H1 (cell line): Measurements from ENCODE around the gene TUNAR. TPM values are rescaled to one million over a fixed set of nuclear protein-coding genes. Genes with fewer than 3 reads are reported as not detected.

Experiments
- BACH1 ChIP-seq: IDR thresholded peaks from 2 replicates; pipeline ENCODE4 v1.6.1; 2012; ENCODE audit warnings: low read length, improper control_type of control experiment
- CHD2 ChIP-seq: IDR thresholded peaks from 2 replicates; pipeline ENCODE4 v1.6.1; 2012; ENCODE audit warnings: low read length, improper control_type of control experiment
- CTBP2 ChIP-seq: IDR thresholded peaks from 2 replicates; pipeline ENCODE4 v1.7.0; 2011; ENCODE audit warnings: borderline replicate concordance, mild to moderate bottlenecking, moderate library complexity, mixed read lengths, low read length; ENCODE audit not compliant: insufficient read depth, insufficient read length
- EZH2 ChIP-seq: fragments of 200-600 bp; sonication (generic); IDR thresholded peaks from 2 replicates; pipeline ENCODE4 v1.7.1; 2012; ENCODE audit warnings: low read depth, mild to moderate bottlenecking, moderate library complexity, low read length, inconsistent platforms; ENCODE audit not compliant: severe bottlenecking
- JUN ChIP-seq: IDR thresholded peaks from 2 replicates; pipeline ENCODE4 v1.6.1; 2011; ENCODE audit warnings: low read depth, mild to moderate bottlenecking, improper control_type of control experiment, low read length
- KDM5A ChIP-seq: fragments of 200-600 bp; IDR thresholded peaks from 2 replicates; pipeline ENCODE4 v1.7.1; 2012; ENCODE audit warnings: mild to moderate bottlenecking, low read length, inconsistent platforms, mixed read lengths
- MAFK ChIP-seq: IDR thresholded peaks from 2 replicates; pipeline ENCODE4 v1.6.1; 2012; ENCODE audit warnings: low read depth, mild to moderate bottlenecking, improper control_type of control experiment, low read length
- POLR2AphosphoS5 ChIP-seq: IDR thresholded peaks from 2 replicates; pipeline ENCODE4 v1.6.1; 2011; ENCODE audit warnings: low read depth, low read length
- RBBP5 ChIP-seq: IDR thresholded peaks from 2 replicates; pipeline ENCODE4 v1.7.1; 2012; ENCODE audit warnings: low read depth, mild to moderate bottlenecking, inconsistent platforms, low read length, moderate library complexity, borderline replicate concordance
- RNF2 ChIP-seq: fragments of 200-900, 300-1000 bp; sonication (generic); IDR thresholded peaks from 2 replicates; pipeline ENCODE4 v1.7.1; 2016; ENCODE audit warnings: borderline replicate concordance, low read depth, mild to moderate bottlenecking, antibody characterized with exemption, low read length; ENCODE audit not compliant: poor library complexity, severe bottlenecking; ENCODE audit errors: missing control alignments
- SP4 ChIP-seq: IDR thresholded peaks from 2 replicates; pipeline ENCODE4 v1.6.1; 2012; ENCODE audit warnings: low read length, inconsistent platforms
- YY1 ChIP-seq: IDR thresholded peaks from 2 replicates; pipeline ENCODE4 v1.6.1; 2011; ENCODE audit warnings: low read depth, mild to moderate bottlenecking, low read length
- ZNF274 ChIP-seq: IDR thresholded peaks from 2 replicates; pipeline ENCODE4 v1.7.0; 2012; ENCODE audit warnings: low read length, borderline replicate concordance; ENCODE audit errors: extremely low read depth
- polyA plus RNA-seq, 7 experiments: library from polyadenylated mRNA; depleted of rRNA in 3 of 7; stranded (reverse) in 5 of 7; unstranded in 2 of 7; fragments of >200 nt in 5 of 7; fragments of 200-250 nt in 2 of 7; gene quantifications; 1 replicate in 5 of 7; 2 replicates in 1 of 7; 4 replicates in 1 of 7; pipeline versions ENCODE4 v1.2.1 to v1.2.3, GENCODE V29; 2011 to 2013; ENCODE audit warnings: missing spikeins in 2 of 7, mixed read lengths in 2 of 7
- total RNA-seq: library from RNA; stranded (reverse); fragmentation: NEBNext Ultra II Directional; extraction: Animal tissue kit (Norgen Biotek cat#: 25700); gene quantifications from 2 replicates; pipeline ENCODE4 v1.2.1, GENCODE V29; 2021
- TF ChIP-seq, protein P1 (sequence below): IDR thresholded peaks from 2 replicates; pipeline ENCODE4 v1.6.1; 2011; ENCODE audit warnings: low read depth, mild to moderate bottlenecking, low read length; ENCODE audit not compliant: insufficient read depth

The TUNAR gene
- total and polyA plus RNA-seq, 2 of the 8 experiments (the other 6 are each of a cell fraction or from before 2014, with no cell fraction given): 12.8 to 63.9 TPM

GRCh38 chr14:95915330-95915729 lies 38.7 kb downstream of the TUNAR start (continued):
- peak; percentile 22; the same call in 1 of the 2 replicates for TF ChIP-seq POLR2AphosphoS5
- TF ChIP-seq BACH1: peak; percentile 94
- no peak for TF ChIP-seq ZNF274
- TF ChIP-seq KDM5A: no peak
- TF ChIP-seq SP4: no peak
- 0 out of 2 replicates have a peak, but pooled peaks have one; percentile 35 for TF ChIP-seq YY1
- no peak for TF ChIP-seq RNF2
- TF ChIP-seq CHD2: no peak
- no peak for TF ChIP-seq EZH2
- no peak for TF ChIP-seq RBBP5
- TF ChIP-seq JUN: peak; percentile 22; the same call in 1 of the 2 replicates
- TF ChIP-seq MAFK: peak; percentile 63; the same call in 1 of the 2 replicates
- no peak for TF ChIP-seq CTBP2
- TF ChIP-seq, protein P1, sequence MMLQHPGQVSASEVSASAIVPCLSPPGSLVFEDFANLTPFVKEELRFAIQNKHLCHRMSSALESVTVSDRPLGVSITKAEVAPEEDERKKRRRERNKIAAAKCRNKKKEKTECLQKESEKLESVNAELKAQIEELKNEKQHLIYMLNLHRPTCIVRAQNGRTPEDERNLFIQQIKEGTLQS: no peak
- TF ChIP-seq, all 59 proteins: peak for 9
